GM18502 (cell line): ENCODE data around the gene SERINC2.
"Not testable (repeated sequence)": the region's sequence is repeated elsewhere in the genome, so short reads cannot be mapped to it uniquely, and the experiment has no call there.

Source experiments
- ATAC-seq: cut with Tn5 transposase; IDR thresholded peaks from one replicate; pipeline ENCODE4 v1.9.1; 2021; ENCODE audit warnings: mild to moderate bottlenecking; ENCODE audit not compliant: unreplicated experiment, poor library complexity

The SERINC2 gene

DNA sequence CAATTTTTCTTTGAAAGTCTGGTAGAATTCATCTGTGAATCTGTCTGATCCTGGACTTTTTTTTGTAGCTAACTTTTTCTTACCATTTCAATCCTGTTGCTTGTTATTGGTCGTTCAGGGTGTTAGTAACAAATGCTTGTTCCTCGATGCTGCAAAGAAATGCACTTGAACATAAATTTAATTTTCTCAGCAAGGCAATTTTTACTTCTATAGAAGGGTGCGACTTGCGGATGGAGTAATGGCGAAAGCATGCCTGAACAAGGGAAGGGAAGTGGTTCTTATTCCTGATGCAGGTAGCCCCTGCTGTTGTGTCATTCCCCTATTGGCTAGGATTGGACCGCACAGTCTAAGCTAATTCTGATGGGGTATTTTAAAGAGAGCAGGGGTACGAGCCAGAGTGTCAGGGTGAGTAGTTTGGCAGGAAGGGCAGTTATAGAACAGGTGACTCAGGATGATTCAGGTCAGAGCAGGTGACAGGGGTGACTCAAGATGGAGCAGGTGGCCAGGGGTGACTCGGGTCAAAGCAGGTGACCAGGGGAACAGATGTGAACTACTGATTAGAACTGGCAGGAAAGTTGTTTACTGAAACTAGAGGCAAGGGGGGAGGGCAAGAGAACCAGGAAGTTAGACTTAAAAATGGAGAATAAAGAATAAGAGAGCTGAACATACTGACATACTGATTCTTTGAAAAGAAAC, 40.5 kb downstream of the SERINC2 start:
- no peak for ATAC-seq

DNA sequence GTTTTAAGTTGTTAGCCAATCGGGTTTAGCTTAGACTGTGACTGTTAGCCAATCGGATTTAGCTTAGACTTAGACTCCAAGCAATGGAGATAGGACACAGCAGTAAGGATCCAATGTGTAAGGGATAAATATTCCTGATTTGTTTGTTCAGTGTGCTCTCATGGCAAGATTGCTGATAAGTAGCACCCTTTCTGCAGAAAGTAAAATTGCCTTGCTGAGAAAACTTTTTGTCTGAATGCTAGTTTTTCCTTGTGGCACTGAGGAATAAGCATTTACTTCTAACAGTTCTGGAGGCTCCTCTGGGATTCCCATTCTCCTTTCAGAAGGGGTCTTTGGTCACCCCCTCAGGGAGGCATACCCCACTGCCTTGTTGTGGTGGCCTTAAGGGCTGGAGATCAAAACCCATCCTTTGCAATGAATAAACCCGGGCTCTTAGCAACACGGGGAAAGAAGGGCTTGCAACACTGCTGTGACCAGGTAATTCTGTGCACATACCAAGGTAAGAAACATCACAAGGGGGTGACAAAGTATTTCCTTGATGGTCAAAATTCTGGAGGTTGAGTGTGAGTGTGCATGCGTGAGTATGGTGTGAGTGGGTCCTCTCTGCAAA, 45.4 kb downstream of the SERINC2 start:
- ATAC-seq: no peak

- no peak for ATAC-seq
These were observed 47.0 kb downstream of the SERINC2 start for GRCh38 chr1:31460027-31460426.

- ATAC-seq: no peak
These were observed 54.1 kb downstream of the SERINC2 start for GRCh38 chr1:31467005-31467674.

GRCh38 chr1:31470794-31471315, 57.8 kb downstream of the SERINC2 start:
- no peak for ATAC-seq

- ATAC-seq: not testable (repeated sequence)
These were observed 58.7 kb downstream of the SERINC2 start for GRCh38 chr1:31471452-31472313.

DNA sequence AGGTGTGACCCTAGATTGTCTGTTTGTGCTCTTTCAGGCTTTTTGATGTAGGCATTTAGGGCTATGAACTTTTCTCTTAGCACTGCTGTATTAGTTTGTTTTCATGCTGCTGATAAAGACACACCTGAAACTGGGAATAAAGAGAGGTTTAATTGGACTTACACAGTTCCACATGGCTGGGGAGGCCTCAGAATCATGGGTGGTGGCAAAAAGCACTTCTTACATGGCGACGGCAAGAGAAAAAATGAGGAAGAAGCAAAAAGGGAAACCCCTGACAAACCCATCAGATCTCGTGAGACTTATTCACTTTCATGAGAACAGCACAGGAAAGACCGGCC, 59.3 kb downstream of the SERINC2 start:
- not testable (repeated sequence) for ATAC-seq

- ATAC-seq: not testable (repeated sequence)
These were observed 59.7 kb downstream of the SERINC2 start for GRCh38 chr1:31472673-31473072.

DNA sequence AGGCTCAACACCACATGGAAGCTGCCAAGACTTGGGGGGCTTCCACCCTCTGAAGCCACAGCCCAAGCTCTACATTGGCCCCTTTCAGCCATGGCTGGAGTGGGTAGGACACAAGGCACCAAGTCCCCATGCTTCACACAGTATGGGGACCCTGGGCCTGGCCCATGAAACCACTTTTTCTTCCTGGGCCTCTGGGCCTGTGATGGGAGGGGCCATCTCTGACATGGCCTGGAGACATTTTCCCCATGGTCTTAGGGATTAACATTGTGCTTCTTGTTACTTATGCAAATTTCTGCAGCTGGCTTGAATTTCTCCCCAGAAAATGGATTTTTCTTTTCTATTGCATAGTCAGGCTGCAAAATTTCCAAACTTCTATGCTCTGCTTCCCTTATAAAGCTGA, 60.5 kb downstream of the SERINC2 start:
- not testable (repeated sequence) for ATAC-seq

DNA sequence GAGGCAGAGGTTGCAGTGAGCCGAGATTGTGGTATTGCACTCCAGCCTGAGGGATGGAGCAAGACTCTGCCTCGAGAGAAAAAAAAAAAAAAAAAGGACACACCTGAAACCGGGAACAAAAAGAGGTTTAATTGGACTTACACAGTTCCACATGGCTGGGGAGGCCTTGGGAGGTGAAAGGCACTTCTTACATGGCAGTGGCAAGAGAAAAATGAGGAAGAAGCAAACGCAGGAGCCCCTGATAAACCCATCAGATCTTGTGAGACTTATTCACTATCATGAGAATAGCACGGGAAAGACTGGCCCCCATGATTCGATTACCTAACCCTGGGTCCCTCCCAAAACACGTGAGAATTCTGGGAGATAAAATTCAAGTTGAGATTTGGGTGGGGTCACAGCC, 61.6 kb downstream of the SERINC2 start:
- not testable (repeated sequence) for ATAC-seq

DNA sequence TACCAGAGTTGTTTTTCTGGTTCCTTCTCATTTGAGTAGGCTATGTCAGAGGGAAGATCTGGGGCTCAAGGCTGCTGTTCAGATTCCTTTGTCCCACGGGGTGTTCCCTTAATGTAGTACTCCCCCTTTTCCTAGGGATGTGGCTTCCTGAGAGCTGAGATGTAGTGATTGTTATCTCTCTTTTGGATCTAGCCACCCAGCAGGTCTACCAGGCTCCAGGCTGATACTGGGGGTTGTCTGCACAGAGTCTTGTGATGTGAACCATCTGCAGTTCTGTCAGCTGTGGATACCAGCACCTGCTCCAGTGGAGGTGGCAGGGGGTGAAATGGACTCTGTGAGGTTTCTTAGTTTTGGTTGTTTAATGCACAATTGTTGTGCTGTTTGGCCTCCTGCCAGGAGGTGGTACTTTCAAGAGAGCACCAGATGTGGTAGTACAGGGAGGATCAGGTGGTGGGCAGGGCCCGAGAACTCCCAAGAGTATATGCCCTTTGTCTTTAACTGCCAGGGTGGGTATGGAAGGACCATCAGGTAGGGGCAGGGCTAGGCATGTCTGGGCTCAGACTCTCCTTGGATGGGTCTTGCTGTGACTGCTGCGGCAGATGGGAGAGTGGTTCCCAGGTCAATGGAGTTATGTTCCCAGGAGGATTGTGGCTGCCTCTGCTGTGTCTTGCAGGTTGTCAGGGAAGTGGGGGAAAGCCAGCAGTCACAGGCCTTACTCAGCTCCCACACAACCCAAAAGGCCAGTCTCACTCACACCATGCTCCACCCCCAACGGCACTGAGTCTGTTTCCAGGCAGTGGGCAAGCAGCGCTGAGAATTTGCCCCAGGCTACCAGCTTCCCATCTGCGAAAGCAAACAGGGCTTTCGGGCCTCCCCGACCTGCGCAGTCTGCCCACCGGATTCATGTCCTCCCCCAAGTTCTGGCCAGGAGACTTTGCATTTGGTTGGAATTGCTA, 64.2 kb downstream of the SERINC2 start:
- ATAC-seq: no peak

GRCh38 chr1:31478167-31478566, 65.2 kb downstream of the SERINC2 start:
- ATAC-seq: no peak

GRCh38 chr1:31479811-31480210, 66.8 kb downstream of the SERINC2 start:
- ATAC-seq: no peak

GRCh38 chr1:31480426-31480825, 67.4 kb downstream of the SERINC2 start:
- not testable (repeated sequence) for ATAC-seq

DNA sequence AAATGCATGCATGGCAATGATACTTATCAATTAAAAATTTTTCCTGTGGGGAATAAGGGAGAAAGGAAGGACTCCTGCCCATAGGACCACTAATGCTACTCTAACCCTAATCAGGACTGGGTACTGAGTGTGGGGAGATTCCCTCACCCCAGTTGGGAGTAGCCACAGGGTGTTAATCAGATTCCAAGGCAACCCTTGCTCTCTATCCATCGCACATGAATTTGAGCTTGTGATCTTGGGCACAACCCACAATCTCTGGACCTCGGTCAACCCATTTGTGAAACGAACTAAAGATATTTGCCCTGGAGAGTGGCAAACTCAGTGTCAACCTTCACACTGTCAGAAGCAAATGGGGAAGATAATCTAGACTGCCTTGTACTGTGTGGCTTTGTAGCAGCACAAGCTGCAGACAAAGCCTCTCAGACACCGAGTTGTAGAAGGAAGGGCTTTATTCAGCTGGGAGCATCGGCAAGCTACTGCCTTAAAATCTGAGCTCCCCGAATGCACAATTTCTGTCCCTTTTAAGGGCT, 69.5 kb downstream of the SERINC2 start:
- ATAC-seq: no peak

DNA sequence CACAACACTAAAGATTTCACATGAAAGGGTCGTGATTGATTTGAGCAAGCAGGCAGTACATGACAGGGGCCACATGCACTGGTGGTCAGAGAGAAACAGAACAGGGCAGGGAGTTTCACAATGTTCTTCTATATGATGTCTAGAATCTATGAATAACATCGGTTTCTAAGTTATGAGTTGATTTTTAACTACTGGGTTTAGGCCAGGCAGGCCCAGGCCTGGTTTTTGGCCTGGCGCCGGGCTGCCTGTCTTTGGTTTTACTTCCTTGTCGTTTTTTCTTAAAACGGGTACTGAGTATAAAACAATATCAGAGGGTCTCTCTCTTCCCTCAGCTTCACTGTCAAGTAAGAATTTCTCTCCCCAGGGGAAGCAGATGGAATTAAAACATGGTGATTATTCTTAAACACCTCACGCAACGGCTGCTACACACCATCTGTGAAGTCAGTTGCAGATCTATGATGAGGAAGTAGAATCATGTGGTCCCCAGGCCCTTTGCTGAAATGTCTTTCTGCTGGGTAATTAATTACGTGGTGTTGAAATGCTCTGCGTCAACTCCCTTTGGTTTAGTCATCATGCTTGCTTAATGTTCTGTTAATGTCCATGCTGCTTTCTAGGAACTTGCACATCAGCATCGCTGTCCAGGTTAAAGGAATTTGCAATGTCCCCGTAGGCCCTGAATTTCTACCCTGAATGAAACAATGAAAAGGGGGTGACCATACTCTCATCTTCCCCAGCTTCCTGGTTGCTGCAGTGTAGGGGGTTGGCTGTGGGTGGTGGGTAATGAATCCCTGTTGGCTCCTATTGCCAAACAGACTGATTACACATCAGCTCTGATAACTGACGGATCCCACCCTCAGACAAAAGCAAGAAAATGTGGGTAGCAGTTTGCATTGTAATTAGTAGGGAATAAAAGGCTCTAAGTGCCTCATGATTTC, 70.3 kb downstream of the SERINC2 start:
- no peak for ATAC-seq
